ENCODE results near the gene ATG7. TPM values are rescaled to one million over a fixed set of nuclear protein-coding genes. Genes with fewer than 3 reads are reported as not detected.

Gene ATG7
- total and polyA plus RNA-seq, 4 experiments from 2014 or later, result 16.9 to 32.8 (median 27.8) TPM

DNA sequence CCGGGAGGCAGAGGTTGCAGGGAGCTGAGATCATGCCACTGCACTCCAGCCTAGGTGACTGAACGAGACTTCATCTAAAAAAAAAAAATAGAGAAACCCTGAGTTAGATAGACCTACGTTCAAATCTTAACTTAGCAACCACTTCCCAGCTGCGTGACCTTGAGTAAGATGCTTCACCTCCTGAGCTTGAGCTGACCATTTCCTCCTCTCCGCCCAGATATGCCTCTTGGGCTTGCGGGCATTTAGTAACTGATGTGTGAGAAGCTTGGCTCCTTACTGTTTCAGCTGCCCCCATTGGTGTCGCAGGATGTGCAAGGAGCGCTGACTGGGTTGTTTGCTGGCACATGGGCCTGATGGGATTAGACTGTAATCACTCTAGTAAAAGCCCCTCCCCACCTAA, 26.9 kb upstream of the ATG7 start:
- Mint-ChIP-seq H3K36me3 (no peaks in the 10 kb centered on the region), H3K27ac (no peak overlapping the region), H3K4me3 (no peak overlapping the region), H3K4me1 (peaks cover 0 to 2% (median under 1%) of the 10 kb centered on the region in 4 donors), H3K9me3 (no peaks in the 10 kb centered on the region), H3K27me3 (no peaks in the 10 kb centered on the region)
- H3K4me3 ChIP-seq (ENCODE audit: low read length in 2 of 2), result no peak overlapping the region
- H3K36me3 ChIP-seq (ENCODE audit: insufficient read depth, low read length), result no peaks in the 10 kb centered on the region
- no peaks in the 10 kb centered on the region for H3K27me3 ChIP-seq (ENCODE audit: insufficient read depth, low read length)
- H3K27ac ChIP-seq (ENCODE audit: low read depth, low read length), result no peak overlapping the region
- ChIA-PET CTCF (ENCODE audit: partially characterized antibody) (interaction anchor here (1.1 to 1.4 kb wide), 2 partner anchors 10 to 406 kb away, joined by 3 to 4 read pairs; no protein-coding TSS in a partner anchor), POLR2A (ENCODE audit: partially characterized antibody) (no interaction called here)
- DNase-seq, result no peak
- intact Hi-C loops (cut with micrococcal nuclease), result no loop called here
- no peaks in the 10 kb centered on the region for H3K4me1 ChIP-seq (ENCODE audit: insufficient read depth, low read length)
- no peaks in the 10 kb centered on the region for H3K9me3 ChIP-seq (ENCODE audit: control insufficient read depth in 1 of 2, low read length in 2 of 2)

DNA sequence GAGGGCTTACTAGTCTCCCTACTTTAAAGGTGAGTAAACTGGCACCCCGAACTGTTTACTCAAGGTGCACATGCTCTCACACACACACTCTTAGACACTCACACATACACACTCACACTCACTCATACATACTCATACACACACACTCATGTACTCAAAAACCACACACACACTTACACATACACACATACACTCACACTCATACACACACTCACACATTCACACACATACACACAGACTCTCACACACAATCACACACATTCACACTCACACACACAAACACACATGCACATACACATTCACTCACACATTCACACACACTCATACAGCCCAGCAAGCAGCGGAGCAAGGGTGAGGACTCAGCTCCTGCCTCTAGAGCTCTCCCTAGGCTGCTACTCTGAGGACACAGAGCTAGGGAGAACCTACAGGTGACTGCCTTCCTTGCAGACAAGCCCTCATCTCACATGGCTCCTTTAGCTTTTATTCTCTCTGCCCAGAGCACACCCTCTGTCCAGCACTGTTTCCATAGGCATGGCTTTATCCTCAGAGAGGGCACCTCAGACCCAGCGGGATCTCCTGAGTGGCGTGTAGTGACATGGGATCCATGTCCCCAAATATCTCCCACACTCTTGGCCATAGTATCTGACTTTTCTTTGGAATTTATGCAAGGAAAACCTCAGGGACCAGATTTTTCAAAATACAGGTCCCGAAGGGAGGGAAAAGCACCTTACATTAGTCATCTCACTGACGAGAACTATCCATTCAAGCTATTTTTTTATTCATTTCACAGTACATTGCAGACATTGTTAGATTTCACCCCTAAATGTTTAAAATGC, 26.2 kb upstream of the ATG7 start:
- no peak for DNase-seq
- Histone ChIP-seq H3K27ac (ENCODE audit: low read depth, low read length) (no peak overlapping the region), H3K4me1 (ENCODE audit: insufficient read depth, low read length) (peaks cover 8% of the 10 kb centered on the region), H3K9me3 (ENCODE audit: control insufficient read depth in 1 of 2, low read length in 2 of 2) (no peaks in the 10 kb centered on the region), H3K27me3 (ENCODE audit: insufficient read depth, low read length) (no peaks in the 10 kb centered on the region), H3K4me3 (ENCODE audit: low read length in 2 of 2) (no peak overlapping the region), H3K36me3 (ENCODE audit: insufficient read depth, low read length) (no peaks in the 10 kb centered on the region)
- POLR2A ChIA-PET (ENCODE audit: partially characterized antibody), result no interaction called here
- H3K9me3 Mint-ChIP-seq, result no peaks in the 10 kb centered on the region
- no peaks in the 10 kb centered on the region for H3K27me3 Mint-ChIP-seq
- peaks cover 7 to 8% (median 8%) of the 10 kb centered on the region in 4 donors for H3K4me1 Mint-ChIP-seq
- intact Hi-C loops (cut with micrococcal nuclease), result no loop called here
- H3K27ac Mint-ChIP-seq, result no peak overlapping the region
- no peaks in the 10 kb centered on the region for H3K36me3 Mint-ChIP-seq
- CTCF ChIA-PET (ENCODE audit: partially characterized antibody), result interaction anchor here (1.4 kb wide), 1 partner anchor 405 kb away, joined by 3 read pairs; no protein-coding TSS in a partner anchor
- no peak overlapping the region for H3K4me3 Mint-ChIP-seq

DNA sequence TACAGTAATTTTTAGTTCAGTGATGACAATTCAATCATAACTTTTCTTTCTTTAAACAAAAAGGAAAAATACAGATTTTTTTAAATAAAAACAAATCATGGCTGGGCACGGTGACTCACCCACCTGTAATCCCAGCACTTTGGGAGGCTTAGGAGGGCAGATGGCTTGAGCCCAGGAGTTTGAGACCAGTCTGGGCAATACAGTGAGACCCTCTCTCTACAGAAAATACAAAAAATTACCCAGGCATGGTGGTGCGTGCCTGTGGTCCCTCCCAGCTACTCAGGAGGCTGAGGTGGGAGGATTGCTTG, 25.6 kb upstream of the ATG7 start:
- H3K36me3 Mint-ChIP-seq, result no peaks in the 10 kb centered on the region
- ChIA-PET CTCF (ENCODE audit: partially characterized antibody) (interaction anchor here (1.4 to 1.5 kb wide), 2 partner anchors 10 to 405 kb away, joined by 3 to 7 read pairs; no protein-coding TSS in a partner anchor), POLR2A (ENCODE audit: partially characterized antibody) (no interaction called here)
- H3K4me3 Mint-ChIP-seq, result no peak overlapping the region
- H3K4me1 Mint-ChIP-seq, result peaks cover 10 to 14% (median 13%) of the 10 kb centered on the region in 4 donors
- H3K9me3 Mint-ChIP-seq, result no peaks in the 10 kb centered on the region
- Histone ChIP-seq H3K4me1 (ENCODE audit: insufficient read depth, low read length) (peaks cover 10% of the 10 kb centered on the region), H3K9me3 (ENCODE audit: control insufficient read depth in 1 of 2, low read length in 2 of 2) (no peaks in the 10 kb centered on the region), H3K4me3 (ENCODE audit: low read length in 2 of 2) (no peak overlapping the region), H3K27ac (ENCODE audit: low read depth, low read length) (no peak overlapping the region), H3K36me3 (ENCODE audit: insufficient read depth, low read length) (no peaks in the 10 kb centered on the region), H3K27me3 (ENCODE audit: insufficient read depth, low read length) (no peaks in the 10 kb centered on the region)
- H3K27ac Mint-ChIP-seq, result no peak overlapping the region
- no peak for DNase-seq
- H3K27me3 Mint-ChIP-seq, result no peaks in the 10 kb centered on the region
- intact Hi-C loops (cut with micrococcal nuclease), result no loop called here

DNA sequence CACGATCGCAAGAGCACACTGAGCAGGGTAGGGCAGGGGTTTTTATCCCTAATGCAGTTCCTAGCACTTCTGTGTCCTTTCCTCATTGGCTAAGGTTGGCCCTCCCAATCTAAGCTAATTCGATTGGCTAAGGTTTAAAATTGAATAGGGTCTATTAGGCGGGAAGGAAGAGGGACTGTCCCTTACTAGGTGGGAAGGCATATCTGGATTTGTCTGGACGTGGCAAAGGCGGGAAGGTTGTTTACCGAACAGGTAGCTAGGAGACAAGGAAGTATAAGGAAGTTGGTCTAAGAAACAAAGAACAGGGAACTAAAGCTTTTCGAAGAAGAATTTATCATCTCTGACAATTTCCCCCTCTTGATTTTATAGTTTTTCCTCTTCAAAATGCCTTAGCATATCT, 24.8 kb upstream of the ATG7 start:
- no peak overlapping the region for H3K4me3 ChIP-seq (ENCODE audit: low read length in 2 of 2)
- H3K9me3 Mint-ChIP-seq, result no peaks in the 10 kb centered on the region
- H3K36me3 Mint-ChIP-seq, result no peaks in the 10 kb centered on the region
- peaks cover 18% of the 10 kb centered on the region for H3K4me1 ChIP-seq (ENCODE audit: insufficient read depth, low read length)
- no peaks in the 10 kb centered on the region for H3K9me3 ChIP-seq (ENCODE audit: control insufficient read depth in 1 of 2, low read length in 2 of 2)
- no peak overlapping the region for H3K4me3 Mint-ChIP-seq
- H3K27ac ChIP-seq (ENCODE audit: low read depth, low read length), result no peak overlapping the region
- peaks cover 12 to 21% (median 19%) of the 10 kb centered on the region in 4 donors for H3K4me1 Mint-ChIP-seq
- POLR2A ChIA-PET (ENCODE audit: partially characterized antibody), result no interaction called here
- H3K27me3 ChIP-seq (ENCODE audit: insufficient read depth, low read length), result no peaks in the 10 kb centered on the region
- no peak overlapping the region for H3K27ac Mint-ChIP-seq
- no peak for DNase-seq
- intact Hi-C loops (cut with micrococcal nuclease), result no loop called here
- no peaks in the 10 kb centered on the region for H3K36me3 ChIP-seq (ENCODE audit: insufficient read depth, low read length)
- no peaks in the 10 kb centered on the region for H3K27me3 Mint-ChIP-seq
- CTCF ChIA-PET (ENCODE audit: partially characterized antibody), result interaction anchor here (1.3 to 1.7 kb wide), 3 partner anchors 9 to 88 kb away, joined by 3 to 7 read pairs (median 4); no protein-coding TSS in a partner anchor

DNA sequence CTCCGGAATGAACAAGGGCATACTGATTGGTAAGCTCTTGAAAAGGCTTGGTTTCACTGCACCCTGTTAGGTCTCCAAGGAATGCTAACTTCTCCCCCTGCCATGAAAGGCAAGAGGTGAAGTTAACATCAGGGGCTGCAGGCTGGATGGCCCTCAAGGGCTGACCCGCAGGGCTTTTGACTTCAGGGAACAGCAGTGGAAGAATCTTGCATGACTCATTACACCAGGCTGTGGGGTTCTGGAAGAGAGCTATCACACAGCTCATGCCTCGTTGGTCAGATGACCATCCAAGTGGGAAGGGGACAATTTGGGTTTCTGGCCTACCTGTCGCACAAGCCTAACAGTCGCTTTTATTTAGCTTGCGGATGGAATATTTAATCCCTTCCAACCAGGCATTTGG, 23.6 kb upstream of the ATG7 start:
- H3K27ac Mint-ChIP-seq, result no peak overlapping the region
- intact Hi-C loops (cut with micrococcal nuclease), result no loop called here
- Histone ChIP-seq H3K4me3 (ENCODE audit: low read length in 2 of 2) (no peak overlapping the region), H3K27me3 (ENCODE audit: insufficient read depth, low read length) (no peaks in the 10 kb centered on the region), H3K4me1 (ENCODE audit: insufficient read depth, low read length) (peaks cover 18% of the 10 kb centered on the region), H3K9me3 (ENCODE audit: control insufficient read depth in 1 of 2, low read length in 2 of 2) (no peaks in the 10 kb centered on the region), H3K36me3 (ENCODE audit: insufficient read depth, low read length) (no peaks in the 10 kb centered on the region), H3K27ac (ENCODE audit: low read depth, low read length) (no peak overlapping the region)
- H3K27me3 Mint-ChIP-seq, result no peaks in the 10 kb centered on the region
- DNase-seq, result no peak
- no peaks in the 10 kb centered on the region for H3K36me3 Mint-ChIP-seq
- ChIA-PET POLR2A (ENCODE audit: partially characterized antibody) (no interaction called here), CTCF (ENCODE audit: partially characterized antibody) (interaction anchor here (1.6 to 1.7 kb wide), 2 partner anchors 87 to 403 kb away, joined by 4 to 5 read pairs; no protein-coding TSS in a partner anchor)
- peaks cover 12 to 33% (median 19%) of the 10 kb centered on the region in 4 donors for H3K4me1 Mint-ChIP-seq
- no peak overlapping the region for H3K4me3 Mint-ChIP-seq
- H3K9me3 Mint-ChIP-seq, result no peaks in the 10 kb centered on the region

DNA sequence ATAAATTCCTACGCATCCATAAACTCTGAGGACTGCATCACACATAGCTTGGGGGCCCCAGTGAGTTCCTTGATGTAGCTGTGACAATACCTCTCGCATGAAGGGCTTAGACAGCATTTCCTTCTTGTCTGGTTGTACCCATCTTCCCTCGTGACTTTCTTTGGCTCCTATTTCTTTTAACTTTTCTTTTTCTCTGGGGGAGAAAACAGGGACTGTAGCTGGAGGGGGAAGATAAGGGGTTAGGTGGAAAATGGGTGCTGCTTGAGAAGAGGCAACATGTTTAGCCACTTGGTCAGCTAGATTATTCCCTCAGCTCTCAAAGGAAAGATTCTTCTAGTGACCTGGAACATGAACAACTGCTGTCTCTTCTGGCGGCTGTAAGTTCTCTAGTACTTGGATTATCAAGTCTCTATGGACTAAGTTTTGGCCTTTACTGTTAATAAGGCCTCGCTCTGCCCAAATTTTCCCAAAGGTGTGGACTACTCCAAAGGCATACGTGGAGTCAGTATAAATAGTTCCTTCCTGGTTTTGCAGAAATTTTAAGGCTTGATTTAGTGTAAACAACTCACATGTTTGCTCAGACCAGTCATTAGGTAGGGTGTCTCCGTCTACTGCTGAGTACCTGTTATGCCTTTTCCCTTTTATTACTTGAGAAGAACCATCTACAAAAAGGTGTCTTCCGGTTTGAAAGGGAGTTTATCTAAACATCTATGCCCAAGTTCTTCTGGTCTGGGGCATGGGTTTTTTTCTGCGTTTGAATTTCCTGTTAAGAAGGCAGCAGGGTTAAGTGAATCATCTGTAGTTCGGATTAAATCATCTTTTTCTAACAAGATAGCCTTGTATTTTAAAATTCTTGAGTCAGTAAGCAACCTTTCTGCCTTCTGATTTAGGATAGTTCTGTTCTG, 21.0 kb upstream of the ATG7 start:
- peaks cover 0 to 7% of the 10 kb centered on the region in 2 donors for H3K36me3 Mint-ChIP-seq
- intact Hi-C loops (cut with micrococcal nuclease), result loop anchor here (5.0 kb wide), 1 partner anchor 41 kb away; no protein-coding TSS in a partner anchor
- DNase-seq, result peak in 4 of 5 donors; percentile 16 to 31 (median 24)
- peaks cover 0 to 6% (median 1%) of the 10 kb centered on the region in 8 donors for H3K9me3 Mint-ChIP-seq
- Histone ChIP-seq H3K4me3 (ENCODE audit: low read length in 2 of 2) (no peak overlapping the region), H3K36me3 (ENCODE audit: insufficient read depth, low read length) (no peaks in the 10 kb centered on the region), H3K9me3 (ENCODE audit: control insufficient read depth in 1 of 2, low read length in 2 of 2) (no peaks in the 10 kb centered on the region), H3K27ac (ENCODE audit: low read depth, low read length) (no peak overlapping the region), H3K27me3 (ENCODE audit: insufficient read depth, low read length) (no peaks in the 10 kb centered on the region), H3K4me1 (ENCODE audit: insufficient read depth, low read length) (peaks cover 18% of the 10 kb centered on the region)
- peak overlapping the region; percentile 73 to 88 (median 81) for H3K27ac Mint-ChIP-seq
- peaks cover 2 to 3% of the 10 kb centered on the region in 2 donors for H3K27me3 Mint-ChIP-seq
- ChIA-PET POLR2A (ENCODE audit: partially characterized antibody) (interaction anchor here (0.8 kb wide), 1 partner anchor 21 kb away, joined by 3 read pairs; the partner anchor contains the start of gene ATG7), CTCF (ENCODE audit: partially characterized antibody) (no interaction called here)
- peak overlapping the region; percentile 1 to 78 (median 57) for H3K4me3 Mint-ChIP-seq
- peaks cover 12 to 33% (median 19%) of the 10 kb centered on the region in 4 donors for H3K4me1 Mint-ChIP-seq

DNA sequence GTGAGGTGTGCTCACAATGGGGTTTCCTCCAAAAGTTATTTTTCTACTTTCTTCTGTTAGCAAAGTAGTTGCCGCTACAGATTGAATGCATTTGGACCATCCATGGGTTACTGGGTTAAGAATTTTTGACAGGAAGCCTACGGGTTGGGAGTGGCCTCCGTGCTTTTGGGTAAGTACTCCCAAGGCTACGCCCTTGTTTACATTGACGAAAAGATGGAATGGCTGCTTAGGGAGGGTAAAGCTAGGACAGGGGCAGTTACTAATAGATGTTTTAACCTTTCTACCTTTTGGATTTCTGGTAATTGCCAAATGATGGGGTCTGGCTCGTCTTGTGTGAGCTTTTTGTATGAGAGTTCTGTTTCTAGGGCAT, 20.4 kb upstream of the ATG7 start:
- CTCF ChIA-PET (ENCODE audit: partially characterized antibody), result interaction anchor here (2.3 kb wide), 1 partner anchor 14 kb away, joined by 8 read pairs; no protein-coding TSS in a partner anchor
- Histone ChIP-seq H3K4me3 (ENCODE audit: low read length in 2 of 2) (no peak overlapping the region), H3K4me1 (ENCODE audit: insufficient read depth, low read length) (peaks cover 18% of the 10 kb centered on the region), H3K27ac (ENCODE audit: low read depth, low read length) (no peak overlapping the region), H3K27me3 (ENCODE audit: insufficient read depth, low read length) (no peaks in the 10 kb centered on the region), H3K36me3 (ENCODE audit: insufficient read depth, low read length) (no peaks in the 10 kb centered on the region), H3K9me3 (ENCODE audit: control insufficient read depth in 1 of 2, low read length in 2 of 2) (no peaks in the 10 kb centered on the region)
- Mint-ChIP-seq H3K9me3 (peaks cover 0 to 6% (median 1%) of the 10 kb centered on the region in 8 donors), H3K4me1 (peaks cover 12 to 33% (median 19%) of the 10 kb centered on the region in 4 donors), H3K36me3 (peaks cover 0 to 7% of the 10 kb centered on the region in 2 donors), H3K27ac (peak overlapping the region; percentile 73 to 88 (median 81)), H3K27me3 (peaks cover 2 to 3% of the 10 kb centered on the region in 2 donors), H3K4me3 (peak overlapping the region in 7 of 8 donors; percentile 4 to 78 (median 57))
- POLR2A ChIA-PET (ENCODE audit: partially characterized antibody), result no interaction called here
- DNase-seq, result peak in 1 of 5 donors; percentile 4
- intact Hi-C loops (cut with micrococcal nuclease), result loop anchor here (5.0 kb wide), 1 partner anchor 41 kb away; no protein-coding TSS in a partner anchor
